ENCODE results near the gene CNTRL.
"Not testable (repeated sequence)": the region's sequence is repeated elsewhere in the genome, so short reads cannot be mapped to it uniquely, and the experiment has no call there.

Gene CNTRL

GRCh38 chr9:121069396-121069795, 5.4 kb upstream of the CNTRL start:
- no peak for DNase-seq (ENCODE audit: insufficient read length, low spot score)
- no peak for FAIRE-seq
- TF ChIP-seq POLR2A (IDR thresholded peaks at IDR 0.05; ENCODE audit: low read depth, low read length) (no peak), TAF1 (IDR thresholded peaks at IDR 0.05; ENCODE audit: low read depth, low read length) (no peak), PAX5 (IDR thresholded peaks at IDR 0.05; ENCODE audit: insufficient read depth, low read length, severe bottlenecking) (no peak), POU2F2 (IDR thresholded peaks at IDR 0.05; ENCODE audit: low read depth, low read length) (no peak), POLR2AphosphoS5 (IDR thresholded peaks at IDR 0.05; ENCODE audit: low read depth, low read length) (no peak), SPI1 (IDR thresholded peaks at IDR 0.05; ENCODE audit: low read depth, low read length) (no peak)

- FAIRE-seq (no peak), DNase-seq (ENCODE audit: insufficient read length, low spot score) (no peak)
- TF ChIP-seq SPI1 (IDR thresholded peaks at IDR 0.05; ENCODE audit: low read depth, low read length): no peak
- TF ChIP-seq POLR2A (IDR thresholded peaks at IDR 0.05; ENCODE audit: low read depth, low read length): no peak
- no peak for TF ChIP-seq POU2F2 (IDR thresholded peaks at IDR 0.05; ENCODE audit: low read depth, low read length)
- no peak for TF ChIP-seq PAX5 (IDR thresholded peaks at IDR 0.05; ENCODE audit: insufficient read depth, low read length, severe bottlenecking)
- no peak for TF ChIP-seq TAF1 (IDR thresholded peaks at IDR 0.05; ENCODE audit: low read depth, low read length)
- TF ChIP-seq POLR2AphosphoS5 (IDR thresholded peaks at IDR 0.05; ENCODE audit: low read depth, low read length): no peak
Observed at GRCh38 chr9:121071370-121071755, 3.4 kb upstream of the CNTRL start.

GRCh38 chr9:121071756-121072421, 2.9 kb upstream of the CNTRL start:
- peak; percentile 28 for FAIRE-seq
- TF ChIP-seq POLR2A (IDR thresholded peaks at IDR 0.05; ENCODE audit: low read depth, low read length) (peak; percentile 47; the same call in 1 of the 2 replicates), POLR2AphosphoS5 (IDR thresholded peaks at IDR 0.05; ENCODE audit: low read depth, low read length) (peak; percentile 35; the same call in 1 of the 2 replicates), TAF1 (IDR thresholded peaks at IDR 0.05; ENCODE audit: low read depth, low read length) (0 out of 2 replicates have a peak, but pooled peaks have one; percentile 44), POU2F2 (IDR thresholded peaks at IDR 0.05; ENCODE audit: low read depth, low read length) (peak; percentile 64; the same call in 1 of the 2 replicates), PAX5 (IDR thresholded peaks at IDR 0.05; ENCODE audit: insufficient read depth, low read length, severe bottlenecking) (no peak), SPI1 (IDR thresholded peaks at IDR 0.05; ENCODE audit: low read depth, low read length) (peak; percentile 93)
- no peak for DNase-seq (ENCODE audit: insufficient read length, low spot score)

GRCh38 chr9:121073038-121073437, 1.7 kb upstream of the CNTRL start:
- FAIRE-seq (no peak), DNase-seq (ENCODE audit: insufficient read length, low spot score) (no peak)
- TF ChIP-seq SPI1 (IDR thresholded peaks at IDR 0.05; ENCODE audit: low read depth, low read length) (no peak), POLR2AphosphoS5 (IDR thresholded peaks at IDR 0.05; ENCODE audit: low read depth, low read length) (no peak), PAX5 (IDR thresholded peaks at IDR 0.05; ENCODE audit: insufficient read depth, low read length, severe bottlenecking) (no peak), POLR2A (IDR thresholded peaks at IDR 0.05; ENCODE audit: low read depth, low read length) (no peak), TAF1 (IDR thresholded peaks at IDR 0.05; ENCODE audit: low read depth, low read length) (no peak), POU2F2 (IDR thresholded peaks at IDR 0.05; ENCODE audit: low read depth, low read length) (no peak)

GRCh38 chr9:121075251-121076036, 689 bp downstream of the CNTRL start:
- FAIRE-seq (peak; percentile 67), DNase-seq (ENCODE audit: insufficient read length, low spot score) (no peak)
- TF ChIP-seq POLR2A (IDR thresholded peaks at IDR 0.05; ENCODE audit: low read depth, low read length) (no peak; the same call in 1 of the 2 replicates), PAX5 (IDR thresholded peaks at IDR 0.05; ENCODE audit: insufficient read depth, low read length, severe bottlenecking) (no peak), SPI1 (IDR thresholded peaks at IDR 0.05; ENCODE audit: low read depth, low read length) (peak; percentile 36; the same call in 1 of the 2 replicates), POLR2AphosphoS5 (IDR thresholded peaks at IDR 0.05; ENCODE audit: low read depth, low read length) (no peak), POU2F2 (IDR thresholded peaks at IDR 0.05; ENCODE audit: low read depth, low read length) (no peak), TAF1 (IDR thresholded peaks at IDR 0.05; ENCODE audit: low read depth, low read length) (no peak)

GRCh38 chr9:121082075-121082474, 7.3 kb downstream of the CNTRL start:
- no peak for TF ChIP-seq PAX5 (IDR thresholded peaks at IDR 0.05; ENCODE audit: insufficient read depth, low read length, severe bottlenecking)
- TF ChIP-seq SPI1 (IDR thresholded peaks at IDR 0.05; ENCODE audit: low read depth, low read length): peak; percentile 65
- no peak for TF ChIP-seq POU2F2 (IDR thresholded peaks at IDR 0.05; ENCODE audit: low read depth, low read length)
- DNase-seq (ENCODE audit: insufficient read length, low spot score) (no peak), FAIRE-seq (peak; percentile 60)

- TF ChIP-seq PAX5 (IDR thresholded peaks at IDR 0.05; ENCODE audit: insufficient read depth, low read length, severe bottlenecking): no peak
- TF ChIP-seq POLR2A (IDR thresholded peaks at IDR 0.05; ENCODE audit: low read depth, low read length): no peak
- TF ChIP-seq POU2F2 (IDR thresholded peaks at IDR 0.05; ENCODE audit: low read depth, low read length): no peak
- TF ChIP-seq POLR2AphosphoS5 (IDR thresholded peaks at IDR 0.05; ENCODE audit: low read depth, low read length): no peak
- TF ChIP-seq TAF1 (IDR thresholded peaks at IDR 0.05; ENCODE audit: low read depth, low read length): no peak
- TF ChIP-seq SPI1 (IDR thresholded peaks at IDR 0.05; ENCODE audit: low read depth, low read length): no peak
- no peak for DNase-seq (ENCODE audit: insufficient read length, low spot score)
- no peak for FAIRE-seq
Observed at GRCh38 chr9:121085661-121086060, 10.9 kb downstream of the CNTRL start.

- FAIRE-seq (no peak), DNase-seq (ENCODE audit: insufficient read length, low spot score) (no peak)
- TF ChIP-seq POLR2A (IDR thresholded peaks at IDR 0.05; ENCODE audit: low read depth, low read length): no peak
- TF ChIP-seq PAX5 (IDR thresholded peaks at IDR 0.05; ENCODE audit: insufficient read depth, low read length, severe bottlenecking): no peak
- no peak for TF ChIP-seq TAF1 (IDR thresholded peaks at IDR 0.05; ENCODE audit: low read depth, low read length)
- no peak for TF ChIP-seq POLR2AphosphoS5 (IDR thresholded peaks at IDR 0.05; ENCODE audit: low read depth, low read length)
- TF ChIP-seq POU2F2 (IDR thresholded peaks at IDR 0.05; ENCODE audit: low read depth, low read length): no peak
- 0 out of 2 replicates have a peak, but pooled peaks have one; percentile 4 for TF ChIP-seq SPI1 (IDR thresholded peaks at IDR 0.05; ENCODE audit: low read depth, low read length)
Observed at GRCh38 chr9:121088576-121088975, 13.8 kb downstream of the CNTRL start.

- not testable (repeated sequence) for DNase-seq (ENCODE audit: insufficient read length, low spot score); FAIRE-seq
Observed at GRCh38 chr9:121090743-121091142, 16.0 kb downstream of the CNTRL start.
